Upper lobe of right lung (tissue), 1 donor: Measurements from ENCODE around the gene CCSER1. TPM values are rescaled to one million over a fixed set of nuclear protein-coding genes. Genes with fewer than 3 reads are reported as not detected.
"Not testable (repeated sequence)": the region's sequence is repeated elsewhere in the genome, so short reads cannot be mapped to it uniquely, and the experiment has no call there.

Experiments
- ATAC-seq: fragments of 200-7000 bp; cut with Tn5 transposase; one replicate; pipeline ENCODE4 v1.9.1; 2020; ENCODE audit warnings: mild to moderate bottlenecking, moderate library complexity
- DNase-seq: peaks from one replicate; pipeline ENCODE4 v3.0.0-alpha.2; 2020
- H3K27ac ChIP-seq: fragments of 200-600 bp; one replicate; pipeline ENCODE4 v1.8.0; 2022
- H3K27me3 ChIP-seq: fragments of 200-600 bp; one replicate; pipeline ENCODE4 v1.8.0; 2022; ENCODE audit warnings: mild to moderate bottlenecking
- H3K36me3 ChIP-seq: fragments of 200-600 bp; one replicate; pipeline ENCODE4 v1.8.0; 2022
- H3K4me1 ChIP-seq: fragments of 200-600 bp; one replicate; pipeline ENCODE4 v1.8.0; 2022
- H3K4me3 ChIP-seq: fragments of 200-600 bp; one replicate; pipeline ENCODE4 v1.8.0; 2022; ENCODE audit warnings: mild to moderate bottlenecking
- H3K9me3 ChIP-seq: fragments of 200-600 bp; one replicate; pipeline ENCODE4 v1.8.0; 2022
- intact Hi-C: fragments of 100-400 bp; cut with DNase I; formaldehyde crosslinking; loops from one replicate; pipeline ENCODE4 v1.11.0; 2022
- total RNA-seq: library from RNA; stranded (reverse); fragmentation: NEBNext Ultra II Directional; extraction: Animal tissue kit (Norgen Biotek cat#: 25700); gene quantifications from one replicate; pipeline ENCODE4 v1.2.1, GENCODE V29; 2021
- TF ChIP-seq, protein P1 (sequence below): fragments of 200-600 bp; IDR thresholded peaks from one replicate; pipeline ENCODE4 v1.8.0; 2022; ENCODE audit warnings: antibody characterized with exemption
- donor health status: DM: no; HTN: yes; CAD: no; lungs with severe emphysema.

Gene CCSER1
- total RNA-seq, 1 donor from 2014 or later, result 7.4 TPM

DNA sequence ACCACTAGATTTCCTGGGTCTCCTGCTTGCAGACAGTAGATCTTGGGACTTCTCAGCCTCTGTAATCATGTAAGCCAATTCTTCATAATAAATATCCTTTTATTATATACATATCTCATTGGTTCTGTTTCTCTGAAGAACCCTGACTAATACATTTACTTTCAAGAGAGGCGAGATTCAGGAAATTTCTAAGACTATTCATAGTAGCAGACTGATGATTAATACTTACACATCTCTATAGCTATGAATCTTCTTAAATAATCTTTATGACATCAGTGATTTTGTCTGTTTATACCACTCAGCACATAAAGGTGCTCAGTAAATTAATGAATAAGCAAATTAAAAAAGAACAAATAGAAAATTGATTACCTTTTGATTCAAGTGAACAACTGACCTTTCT, 1494.3 kb downstream of the CCSER1 start:
- Histone ChIP-seq H3K9me3 (no peaks in the 10 kb centered on the region), H3K27ac (no peak overlapping the region), H3K27me3 (no peaks in the 10 kb centered on the region), H3K36me3 (no peaks in the 10 kb centered on the region), H3K4me1 (no peaks in the 10 kb centered on the region), H3K4me3 (no peak overlapping the region)
- ATAC-seq, result no peak
- DNase-seq, result no peak
- TF ChIP-seq, protein P1, sequence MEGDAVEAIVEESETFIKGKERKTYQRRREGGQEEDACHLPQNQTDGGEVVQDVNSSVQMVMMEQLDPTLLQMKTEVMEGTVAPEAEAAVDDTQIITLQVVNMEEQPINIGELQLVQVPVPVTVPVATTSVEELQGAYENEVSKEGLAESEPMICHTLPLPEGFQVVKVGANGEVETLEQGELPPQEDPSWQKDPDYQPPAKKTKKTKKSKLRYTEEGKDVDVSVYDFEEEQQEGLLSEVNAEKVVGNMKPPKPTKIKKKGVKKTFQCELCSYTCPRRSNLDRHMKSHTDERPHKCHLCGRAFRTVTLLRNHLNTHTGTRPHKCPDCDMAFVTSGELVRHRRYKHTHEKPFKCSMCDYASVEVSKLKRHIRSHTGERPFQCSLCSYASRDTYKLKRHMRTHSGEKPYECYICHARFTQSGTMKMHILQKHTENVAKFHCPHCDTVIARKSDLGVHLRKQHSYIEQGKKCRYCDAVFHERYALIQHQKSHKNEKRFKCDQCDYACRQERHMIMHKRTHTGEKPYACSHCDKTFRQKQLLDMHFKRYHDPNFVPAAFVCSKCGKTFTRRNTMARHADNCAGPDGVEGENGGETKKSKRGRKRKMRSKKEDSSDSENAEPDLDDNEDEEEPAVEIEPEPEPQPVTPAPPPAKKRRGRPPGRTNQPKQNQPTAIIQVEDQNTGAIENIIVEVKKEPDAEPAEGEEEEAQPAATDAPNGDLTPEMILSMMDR, result no peak
- intact Hi-C loops, result no loop called here

GRCh38 chr4:91622925-91623602, 1495.9 kb downstream of the CCSER1 start:
- no peak for ATAC-seq
- TF ChIP-seq, protein P1, result no peak
- Histone ChIP-seq H3K4me3 (no peak overlapping the region), H3K27ac (no peak overlapping the region), H3K9me3 (no peaks in the 10 kb centered on the region), H3K4me1 (no peaks in the 10 kb centered on the region), H3K36me3 (no peaks in the 10 kb centered on the region), H3K27me3 (no peaks in the 10 kb centered on the region)
- intact Hi-C loops, result no loop called here
- DNase-seq, result no peak

DNA sequence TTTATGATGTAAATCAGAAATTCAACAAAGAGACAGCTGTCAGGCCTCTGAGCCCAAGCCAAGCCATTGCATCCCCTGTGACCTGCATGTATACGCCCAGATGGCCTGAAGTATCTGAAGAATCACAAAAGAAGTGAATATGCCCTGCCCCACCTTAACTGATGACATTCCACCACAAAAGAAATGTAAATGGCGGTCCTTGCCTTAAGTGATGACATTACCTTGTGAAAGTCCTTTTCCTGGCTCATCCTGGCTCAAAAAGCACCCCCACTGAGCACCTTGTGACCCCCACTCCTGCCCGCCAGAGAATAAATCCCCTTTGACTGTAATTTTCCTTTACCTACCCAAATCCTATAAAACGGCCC, 1496.4 kb downstream of the CCSER1 start:
- H3K4me1 ChIP-seq, H3K36me3 ChIP-seq, ATAC-seq, intact Hi-C loops, H3K27me3 ChIP-seq, H3K27ac ChIP-seq, DNase-seq, H3K9me3 ChIP-seq, H3K4me3 ChIP-seq: not testable (repeated sequence)

DNA sequence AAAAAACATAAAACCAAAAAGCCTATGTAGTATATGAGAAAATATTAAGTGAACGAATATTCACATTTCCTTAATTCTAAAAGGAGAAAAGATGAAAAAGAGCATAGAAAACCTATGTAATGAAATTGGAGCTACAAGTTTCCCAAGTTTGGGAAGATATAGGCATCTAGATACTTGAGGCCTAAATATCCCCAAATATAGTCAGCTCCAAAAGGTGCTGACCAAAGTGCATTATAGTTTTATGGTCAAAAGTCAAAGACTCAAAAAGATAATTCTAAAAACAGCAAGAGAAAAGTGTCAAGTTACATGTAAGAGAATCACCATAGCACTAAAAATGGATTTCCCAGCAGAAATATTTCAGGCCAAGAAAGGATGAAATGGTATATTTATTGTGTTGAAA, 1502.9 kb downstream of the CCSER1 start:
- TF ChIP-seq, protein P1, result no peak
- Histone ChIP-seq H3K4me3 (no peak overlapping the region), H3K27ac (no peak overlapping the region), H3K4me1 (no peaks in the 10 kb centered on the region), H3K27me3 (no peaks in the 10 kb centered on the region), H3K36me3 (no peaks in the 10 kb centered on the region), H3K9me3 (no peaks in the 10 kb centered on the region)
- intact Hi-C loops, result no loop called here
- no peak for ATAC-seq
- no peak for DNase-seq

DNA sequence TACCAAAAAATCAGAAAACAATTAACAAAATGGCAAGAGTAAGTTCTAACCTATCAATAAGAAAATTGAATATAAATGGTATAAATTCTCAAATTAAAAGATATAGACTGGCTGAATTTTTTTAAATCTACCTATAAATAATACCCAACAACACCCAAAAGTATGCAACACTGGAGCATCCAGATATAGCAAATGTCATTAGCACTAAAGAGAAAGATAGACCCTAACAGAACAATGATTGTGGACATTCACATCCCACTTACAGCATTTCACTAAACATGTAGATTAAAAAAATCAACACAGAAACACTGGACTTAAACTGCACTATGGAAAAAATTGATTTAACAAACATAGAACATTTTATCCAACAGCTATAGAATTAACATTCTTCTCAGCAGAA, 1503.6 kb downstream of the CCSER1 start:
- Histone ChIP-seq H3K9me3 (no peaks in the 10 kb centered on the region), H3K36me3 (no peaks in the 10 kb centered on the region), H3K4me3 (no peak overlapping the region), H3K27me3 (no peaks in the 10 kb centered on the region), H3K27ac (no peak overlapping the region), H3K4me1 (no peaks in the 10 kb centered on the region)
- intact Hi-C loops, result no loop called here
- TF ChIP-seq, protein P1, result no peak
- DNase-seq (no peak), ATAC-seq (no peak)

- no peaks in the 10 kb centered on the region for H3K27me3 ChIP-seq
- no peaks in the 10 kb centered on the region for H3K36me3 ChIP-seq
- no peak overlapping the region for H3K27ac ChIP-seq
- intact Hi-C loops, result no loop called here
- H3K9me3 ChIP-seq, result no peaks in the 10 kb centered on the region
- TF ChIP-seq, protein P1, result no peak
- ATAC-seq (no peak), DNase-seq (no peak)
- no peak overlapping the region for H3K4me3 ChIP-seq
- no peaks in the 10 kb centered on the region for H3K4me1 ChIP-seq
Measured at GRCh38 chr4:91631335-91631734, 1504.1 kb downstream of the CCSER1 start.
